WTC11 (cell line): ENCODE data around the gene ANKRD52. TPM values are rescaled to one million over a fixed set of nuclear protein-coding genes. Genes with fewer than 3 reads are reported as not detected.
"Not testable (repeated sequence)": the region's sequence is repeated elsewhere in the genome, so short reads cannot be mapped to it uniquely, and the experiment has no call there.

Experiments
- ATAC-seq: fragments of 200-7000 bp; cut with Tn5 transposase; 2 replicates; pipeline ENCODE4 v1.10.0; 2021; ENCODE audit warnings: mild to moderate bottlenecking, moderate library complexity
- CTCF ChIA-PET: fragments of 300-600 bp; sonication (Branson Sonifier 250); formaldehyde crosslinking; loops from one replicate; lab custom pipeline; 2021; ENCODE audit warnings: antibody characterized with exemption; lab: Charles Lee
- POLR2A ChIA-PET: fragments of 350-600 bp; sonication (Branson Sonifier 250); formaldehyde crosslinking; loops from one replicate; lab custom pipeline; 2021; ENCODE audit warnings: antibody characterized with exemption; lab: Charles Lee
- DNase-seq: peaks from one replicate; pipeline ENCODE4 v3.0.0; 2021; ENCODE audit warnings: low spot score
- H3K27ac Mint-ChIP-seq: 2 replicates; pipeline ENCODE4 v1.8.0; 2021; ENCODE audit warnings: mixed read lengths
- H3K27me3 Mint-ChIP-seq: 2 replicates; pipeline ENCODE4 v1.8.0; 2021; ENCODE audit warnings: low read depth, mild to moderate bottlenecking, moderate library complexity, mixed read lengths
- H3K36me3 Mint-ChIP-seq: 2 replicates; pipeline ENCODE4 v1.8.0; 2021; ENCODE audit warnings: mixed read lengths
- H3K4me1 Mint-ChIP-seq: 2 replicates; pipeline ENCODE4 v1.8.0; 2022; ENCODE audit warnings: mixed read lengths
- H3K4me3 Mint-ChIP-seq: 2 replicates; pipeline ENCODE4 v1.8.0; 2021; ENCODE audit warnings: mild to moderate bottlenecking, moderate library complexity, mixed read lengths
- H3K9me3 Mint-ChIP-seq: 2 replicates; pipeline ENCODE4 v1.8.0; 2021; ENCODE audit warnings: mixed read lengths
- ATF1 ChIP-seq: sonication (generic); formaldehyde crosslinking; IDR thresholded peaks from 2 replicates; pipeline ENCODE4 v1.8.1; 2023; ENCODE audit warnings: mild to moderate bottlenecking, moderate library complexity, missing genetic modification reagents
- CDX4 ChIP-seq: fragments of 250-450 bp; sonication (Bioruptor Pico); IDR thresholded peaks from 2 replicates; pipeline ENCODE4 v1.9.0; 2021; ENCODE audit warnings: moderate library complexity, mild to moderate bottlenecking, inconsistent platforms, borderline replicate concordance
- CTCF ChIP-seq: fragments of 200-600 bp; IDR thresholded peaks from 2 replicates; pipeline ENCODE4 v1.8.0; 2022; ENCODE audit warnings: antibody characterized with exemption
- E2F4 ChIP-seq: sonication (generic); formaldehyde crosslinking; IDR thresholded peaks from 2 replicates; pipeline ENCODE4 v1.8.1; 2022; ENCODE audit warnings: low read depth, mild to moderate bottlenecking, moderate library complexity, missing genetic modification reagents, borderline replicate concordance
- EMX1 ChIP-seq: fragments of 250-450 bp; sonication (Bioruptor Pico); IDR thresholded peaks from 2 replicates; pipeline ENCODE4 v1.8.0; 2021; ENCODE audit warnings: mild to moderate bottlenecking
- ESRRA ChIP-seq: sonication (generic); formaldehyde crosslinking; IDR thresholded peaks from 2 replicates; pipeline ENCODE4 v1.8.1; 2022; ENCODE audit warnings: mild to moderate bottlenecking, missing genetic modification reagents, borderline replicate concordance
- FOXJ3 ChIP-seq: sonication (generic); formaldehyde crosslinking; IDR thresholded peaks from 2 replicates; pipeline ENCODE4 v1.9.0; 2021; ENCODE audit warnings: missing genetic modification reagents, mild to moderate bottlenecking, borderline replicate concordance
- JAZF1 ChIP-seq: fragments of 250-450 bp; sonication (Bioruptor Pico); IDR thresholded peaks from 2 replicates; pipeline ENCODE4 v1.9.0; 2021; ENCODE audit warnings: moderate library complexity, mild to moderate bottlenecking, inconsistent platforms
- MXD4 ChIP-seq: fragments of 250-450 bp; sonication (Bioruptor Pico); IDR thresholded peaks from 2 replicates; pipeline ENCODE4 v1.8.0; 2021; ENCODE audit warnings: mild to moderate bottlenecking, moderate library complexity, borderline replicate concordance
- MYBL2 ChIP-seq: sonication (generic); formaldehyde crosslinking; IDR thresholded peaks from 2 replicates; pipeline ENCODE4 v1.8.1; 2023; ENCODE audit warnings: mild to moderate bottlenecking, moderate library complexity, missing genetic modification reagents
- NFE2L1 ChIP-seq: sonication (generic); formaldehyde crosslinking; IDR thresholded peaks from 2 replicates; pipeline ENCODE4 v1.8.1; 2023; ENCODE audit warnings: missing genetic modification reagents
- PREB ChIP-seq: sonication (generic); formaldehyde crosslinking; IDR thresholded peaks from 2 replicates; pipeline ENCODE4 v1.8.1; 2022; ENCODE audit warnings: mild to moderate bottlenecking, missing genetic modification reagents, moderate library complexity, borderline replicate concordance
- SP1 ChIP-seq: sonication (generic); formaldehyde crosslinking; conservative IDR thresholded peaks from 2 replicates; pipeline ENCODE4 v1.8.1; 2022; ENCODE audit warnings: missing genetic modification reagents
- ZNF121 ChIP-seq: sonication (generic); formaldehyde crosslinking; IDR thresholded peaks from 2 replicates; pipeline ENCODE4 v1.8.0; 2023; ENCODE audit warnings: missing genetic modification reagents
- ZNF138 ChIP-seq: sonication (generic); formaldehyde crosslinking; conservative IDR thresholded peaks from 2 replicates; pipeline ENCODE4 v1.8.1; 2022; ENCODE audit warnings: mild to moderate bottlenecking, moderate library complexity, missing genetic modification reagents
- ZNF232 ChIP-seq: sonication (generic); formaldehyde crosslinking; IDR thresholded peaks from 2 replicates; pipeline ENCODE4 v1.8.0; 2022; ENCODE audit warnings: mild to moderate bottlenecking, missing genetic modification reagents
- ZNF317 ChIP-seq: sonication (generic); formaldehyde crosslinking; IDR thresholded peaks from 2 replicates; pipeline ENCODE4 v1.8.1; 2023; ENCODE audit warnings: low read depth, mild to moderate bottlenecking, moderate library complexity, missing genetic modification reagents, borderline replicate concordance
- ZNF423 ChIP-seq: fragments of 250-450 bp; sonication (Bioruptor Pico); IDR thresholded peaks from 2 replicates; pipeline ENCODE4 v2.1.2; 2022; ENCODE audit warnings: mild to moderate bottlenecking, moderate library complexity
- ZNF425 ChIP-seq: fragments of 250-450 bp; sonication (Bioruptor Pico); conservative IDR thresholded peaks from 2 replicates; pipeline ENCODE4 v1.9.0; 2021; ENCODE audit warnings: mild to moderate bottlenecking
- total RNA-seq: library from RNA; stranded (reverse); gene quantifications from 3 replicates; pipeline ENCODE4 v1.2.3, GENCODE V29; 2021

The ANKRD52 gene
- total RNA-seq, 1 experiment from 2014 or later, result 41.2 TPM

- Mint-ChIP-seq H3K27me3 (no peaks in the 10 kb centered on the region), H3K9me3 (no peaks in the 10 kb centered on the region), H3K36me3 (peaks cover 33% of the 10 kb centered on the region), H3K4me3 (no peak overlapping the region), H3K4me1 (peaks cover 9% of the 10 kb centered on the region), H3K27ac (no peak overlapping the region)
- ChIA-PET POLR2A (no interaction called here), CTCF (no interaction called here)
- DNase-seq (no peak), ATAC-seq (no peak)
- TF ChIP-seq JAZF1 (CRISPR knock-in tag) (no peak), ZNF121 (0 out of 2 replicates have a peak, but pooled peaks have one; percentile 30), ZNF425 (CRISPR knock-in tag) (no peak), PREB (no peak)
Measured at GRCh38 chr12:56288705-56289387, 30.7 kb upstream of the ANKRD52 start.

- ChIA-PET CTCF (interaction anchor here (0.9 to 1.6 kb wide), 9 partner anchors 12 to 178 kb away, joined by 3 to 8 read pairs (median 4); partner anchors contain the start of genes ANKRD52, COQ10A and RNF41), POLR2A (no interaction called here)
- Mint-ChIP-seq H3K9me3 (no peaks in the 10 kb centered on the region), H3K36me3 (peaks cover 47% of the 10 kb centered on the region), H3K27ac (peak overlapping the region; percentile 84), H3K4me3 (no peak overlapping the region), H3K4me1 (peaks cover 9% of the 10 kb centered on the region), H3K27me3 (no peaks in the 10 kb centered on the region)
- ATAC-seq (no peak), DNase-seq (no peak)
- TF ChIP-seq MYBL2 (CRISPR knock-in tag), result no peak
- no peak for TF ChIP-seq E2F4 (CRISPR knock-in tag)
- no peak for TF ChIP-seq SP1 (CRISPR knock-in tag)
- no peak for TF ChIP-seq FOXJ3
Measured at GRCh38 chr12:56286044-56286830, 28.1 kb upstream of the ANKRD52 start.

- CTCF ChIA-PET, H3K4me1 Mint-ChIP-seq, DNase-seq, ATAC-seq, H3K27ac Mint-ChIP-seq, H3K9me3 Mint-ChIP-seq, H3K4me3 Mint-ChIP-seq, H3K27me3 Mint-ChIP-seq, POLR2A ChIA-PET: not testable (repeated sequence)
- peaks cover 44% of the 10 kb centered on the region for H3K36me3 Mint-ChIP-seq
Measured at GRCh38 chr12:56284263-56284662, 26.1 kb upstream of the ANKRD52 start.

GRCh38 chr12:56282579-56282978, 24.4 kb upstream of the ANKRD52 start:
- no peaks in the 10 kb centered on the region for H3K27me3 Mint-ChIP-seq
- H3K4me1 Mint-ChIP-seq, result peaks cover 9% of the 10 kb centered on the region
- H3K36me3 Mint-ChIP-seq, result peaks cover 53% of the 10 kb centered on the region
- no peak for ATAC-seq
- ChIA-PET CTCF (no interaction called here), POLR2A (no interaction called here)
- H3K27ac Mint-ChIP-seq, result peak overlapping the region; percentile 73
- H3K4me3 Mint-ChIP-seq, result no peak overlapping the region
- no peaks in the 10 kb centered on the region for H3K9me3 Mint-ChIP-seq
- no peak for DNase-seq
- no peak for TF ChIP-seq ESRRA (CRISPR knock-in tag)
- TF ChIP-seq ZNF423, result no peak
- TF ChIP-seq ZNF317, result no peak
- TF ChIP-seq MXD4 (CRISPR knock-in tag), result no peak
- no peak for TF ChIP-seq EMX1
- no peak for TF ChIP-seq NFE2L1 (CRISPR knock-in tag)
- TF ChIP-seq ZNF138 (CRISPR knock-in tag), result no peak
- TF ChIP-seq CTCF, result no peak
- no peak for TF ChIP-seq ATF1 (CRISPR knock-in tag)
- TF ChIP-seq CDX4, result no peak
- no peak for TF ChIP-seq ZNF232 (CRISPR knock-in tag)
